Measurements from ENCODE around the gene PCDH1. TPM values are rescaled to one million over a fixed set of nuclear protein-coding genes. Genes with fewer than 3 reads are reported as not detected.

Gene PCDH1
- total RNA-seq, 1 donor from 2014 or later, result 5.4 TPM

DNA sequence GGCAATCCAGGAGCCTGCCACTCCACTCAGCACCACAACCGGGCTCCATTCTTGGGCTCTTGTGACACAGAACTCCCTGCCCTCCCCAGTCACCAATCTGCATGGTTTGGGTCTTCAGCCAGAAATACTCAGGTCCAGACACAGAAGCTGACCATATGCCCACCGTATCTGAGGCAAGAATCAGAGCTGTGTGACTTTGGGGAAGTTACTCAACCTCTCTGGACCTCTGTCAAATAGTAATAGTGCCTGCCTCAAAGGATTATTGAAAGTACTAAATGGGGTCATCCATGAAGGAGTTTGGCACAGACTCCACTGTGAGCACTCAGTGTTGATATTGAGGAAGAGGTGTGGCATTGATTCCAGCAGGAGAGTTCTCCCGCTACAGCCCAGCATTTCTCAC lies 67.5 kb downstream of the PCDH1 start:
- Mint-ChIP-seq H3K4me3 (no peak overlapping the region), H3K27ac (no peak overlapping the region), H3K9me3 (no peaks in the 10 kb centered on the region), H3K4me1 (peaks cover 15% of the 10 kb centered on the region), H3K27me3 (ENCODE audit: low read depth) (peaks cover 69% of the 10 kb centered on the region), H3K36me3 (no peaks in the 10 kb centered on the region)
- TF ChIP-seq, protein P1, sequence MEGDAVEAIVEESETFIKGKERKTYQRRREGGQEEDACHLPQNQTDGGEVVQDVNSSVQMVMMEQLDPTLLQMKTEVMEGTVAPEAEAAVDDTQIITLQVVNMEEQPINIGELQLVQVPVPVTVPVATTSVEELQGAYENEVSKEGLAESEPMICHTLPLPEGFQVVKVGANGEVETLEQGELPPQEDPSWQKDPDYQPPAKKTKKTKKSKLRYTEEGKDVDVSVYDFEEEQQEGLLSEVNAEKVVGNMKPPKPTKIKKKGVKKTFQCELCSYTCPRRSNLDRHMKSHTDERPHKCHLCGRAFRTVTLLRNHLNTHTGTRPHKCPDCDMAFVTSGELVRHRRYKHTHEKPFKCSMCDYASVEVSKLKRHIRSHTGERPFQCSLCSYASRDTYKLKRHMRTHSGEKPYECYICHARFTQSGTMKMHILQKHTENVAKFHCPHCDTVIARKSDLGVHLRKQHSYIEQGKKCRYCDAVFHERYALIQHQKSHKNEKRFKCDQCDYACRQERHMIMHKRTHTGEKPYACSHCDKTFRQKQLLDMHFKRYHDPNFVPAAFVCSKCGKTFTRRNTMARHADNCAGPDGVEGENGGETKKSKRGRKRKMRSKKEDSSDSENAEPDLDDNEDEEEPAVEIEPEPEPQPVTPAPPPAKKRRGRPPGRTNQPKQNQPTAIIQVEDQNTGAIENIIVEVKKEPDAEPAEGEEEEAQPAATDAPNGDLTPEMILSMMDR (IDR thresholded peaks at IDR 0.05; ENCODE audit: unreplicated experiment), result no peak
- DNase-seq (ENCODE audit: low spot score in 2 of 2, unreplicated experiment in 2 of 2), result no peak

DNA sequence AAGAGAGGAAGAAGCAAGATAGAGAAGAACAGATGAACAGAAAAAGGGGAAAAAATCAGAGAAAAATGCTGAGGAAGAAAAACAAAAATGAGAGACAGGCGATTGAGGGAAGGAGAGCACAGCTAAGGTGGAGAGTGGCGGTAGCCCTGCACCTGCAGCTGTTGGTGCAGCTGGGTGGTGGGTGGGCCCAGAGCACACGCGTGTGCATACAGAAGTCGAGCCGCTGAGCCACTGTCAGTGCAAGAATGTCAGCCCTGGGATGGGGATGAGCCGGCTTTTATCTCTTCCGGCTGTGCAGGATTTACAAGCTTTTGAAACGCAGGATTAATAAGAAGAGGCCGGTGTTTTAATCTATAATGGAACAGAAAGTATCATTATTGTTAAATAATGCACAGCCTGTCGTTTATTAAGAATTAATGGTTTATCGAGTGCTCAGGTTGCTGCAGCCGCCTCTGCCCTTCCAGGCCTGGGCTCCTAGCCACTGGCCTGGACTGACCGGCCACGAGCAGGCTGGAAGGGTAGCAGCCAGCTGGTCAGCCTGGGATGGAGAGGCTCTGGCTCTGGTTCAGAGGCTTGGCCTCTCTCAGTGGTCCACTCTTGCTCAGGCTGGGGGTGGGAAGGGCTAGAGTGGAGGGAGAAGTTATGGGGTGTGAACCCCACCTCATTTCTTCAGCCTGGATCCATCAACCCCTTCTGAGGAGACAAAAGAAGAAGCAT lies 68.7 kb downstream of the PCDH1 start:
- no peak overlapping the region for H3K4me3 Mint-ChIP-seq
- no peaks in the 10 kb centered on the region for H3K9me3 Mint-ChIP-seq
- peaks cover 16% of the 10 kb centered on the region for H3K4me1 Mint-ChIP-seq
- peaks cover 66% of the 10 kb centered on the region for H3K27me3 Mint-ChIP-seq (ENCODE audit: low read depth)
- H3K36me3 Mint-ChIP-seq, result no peaks in the 10 kb centered on the region
- DNase-seq (ENCODE audit: low spot score in 2 of 2, unreplicated experiment in 2 of 2), result no peak
- TF ChIP-seq, protein P1 (IDR thresholded peaks at IDR 0.05; ENCODE audit: unreplicated experiment), result no peak
- H3K27ac Mint-ChIP-seq, result no peak overlapping the region

DNA sequence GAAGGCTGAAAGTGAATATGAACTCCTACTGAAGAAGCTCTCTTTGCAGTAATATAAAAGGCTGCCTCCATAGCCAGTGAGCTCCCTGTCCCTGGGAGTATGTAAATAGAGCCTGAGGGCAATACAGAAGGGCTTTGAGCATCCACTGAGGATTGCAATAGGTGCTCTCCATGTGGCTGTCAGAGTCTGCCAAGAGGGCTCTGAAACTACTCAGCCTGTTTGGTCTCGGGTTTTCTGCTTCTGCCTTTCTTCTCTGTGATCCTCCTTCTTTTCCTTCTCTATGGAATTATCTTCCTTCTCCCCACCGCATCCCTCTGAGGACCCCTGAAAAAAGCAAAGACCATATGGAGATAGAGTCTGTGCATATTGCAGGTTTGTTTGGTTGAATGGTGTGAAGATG lies 69.4 kb downstream of the PCDH1 start:
- no peaks in the 10 kb centered on the region for H3K9me3 Mint-ChIP-seq
- H3K27ac Mint-ChIP-seq, result no peak overlapping the region
- no peak overlapping the region for H3K4me3 Mint-ChIP-seq
- TF ChIP-seq, protein P1 (IDR thresholded peaks at IDR 0.05; ENCODE audit: unreplicated experiment), result no peak
- H3K27me3 Mint-ChIP-seq (ENCODE audit: low read depth), result peaks cover 72% of the 10 kb centered on the region
- peaks cover 21% of the 10 kb centered on the region for H3K4me1 Mint-ChIP-seq
- H3K36me3 Mint-ChIP-seq, result no peaks in the 10 kb centered on the region
- DNase-seq (ENCODE audit: low spot score in 2 of 2, unreplicated experiment in 2 of 2), result no peak

DNA sequence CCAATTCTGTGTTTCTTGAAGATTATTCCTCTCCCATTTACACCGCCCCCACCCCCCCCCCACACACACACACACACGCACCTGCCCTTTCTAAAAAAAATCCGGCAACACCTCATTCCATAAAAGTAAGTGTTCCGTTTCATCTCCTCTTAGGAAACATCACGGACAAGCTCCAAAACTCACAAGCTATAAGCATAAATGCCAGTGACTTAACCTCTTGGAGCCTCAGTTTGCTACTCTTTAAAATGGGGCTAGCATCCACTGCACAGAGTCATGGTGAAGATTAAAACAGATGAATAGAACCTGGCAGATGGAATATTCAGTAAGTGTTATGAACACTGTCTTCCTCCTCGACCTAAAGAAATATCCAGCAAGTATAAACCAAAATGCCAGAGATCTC lies 70.5 kb downstream of the PCDH1 start:
- Mint-ChIP-seq H3K27ac (no peak overlapping the region), H3K36me3 (no peaks in the 10 kb centered on the region), H3K27me3 (ENCODE audit: low read depth) (peaks cover 81% of the 10 kb centered on the region), H3K4me3 (no peak overlapping the region), H3K4me1 (peaks cover 22% of the 10 kb centered on the region), H3K9me3 (no peaks in the 10 kb centered on the region)
- TF ChIP-seq, protein P1 (IDR thresholded peaks at IDR 0.05; ENCODE audit: unreplicated experiment), result no peak
- DNase-seq (ENCODE audit: low spot score in 2 of 2, unreplicated experiment in 2 of 2), result no peak

DNA sequence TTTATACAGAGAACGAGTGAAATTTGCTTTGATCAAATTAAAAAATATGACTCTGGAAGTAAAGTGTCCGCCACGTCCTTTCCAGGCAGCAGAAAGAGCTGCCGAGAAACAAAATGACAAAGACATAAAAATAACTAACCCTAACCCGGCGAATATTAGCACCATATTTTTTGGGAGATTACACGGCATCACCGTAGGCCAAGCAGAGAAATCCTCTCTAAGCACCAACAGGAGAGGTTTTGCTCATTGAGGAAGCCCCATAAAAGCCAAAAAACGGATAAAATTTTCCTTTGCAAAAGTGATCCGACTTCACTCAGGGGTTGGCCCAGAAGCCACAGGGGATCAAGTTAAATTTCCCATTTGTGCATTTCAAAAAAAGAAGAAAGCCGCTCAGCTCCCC lies 70.9 kb downstream of the PCDH1 start:
- TF ChIP-seq, protein P1 (IDR thresholded peaks at IDR 0.05; ENCODE audit: unreplicated experiment), result no peak
- H3K27me3 Mint-ChIP-seq (ENCODE audit: low read depth), result peaks cover 80% of the 10 kb centered on the region
- H3K4me1 Mint-ChIP-seq, result peaks cover 20% of the 10 kb centered on the region
- H3K9me3 Mint-ChIP-seq, result no peaks in the 10 kb centered on the region
- H3K27ac Mint-ChIP-seq, result no peak overlapping the region
- no peak overlapping the region for H3K4me3 Mint-ChIP-seq
- DNase-seq (ENCODE audit: low spot score in 2 of 2, unreplicated experiment in 2 of 2), result no peak
- no peaks in the 10 kb centered on the region for H3K36me3 Mint-ChIP-seq

All from mesothelial cell of epicardium (in vitro differentiated cells).